Fibroblast of skin of abdomen (primary cell): ENCODE data around the gene XCL2.

Experiments used
- DNase-seq: peaks from one replicate; pipeline ENCODE4 v3.0.0-alpha.2; 2013

Gene XCL2

GRCh38 chr1:168513656-168514404 is 30.0 kb downstream of the XCL2 start:
- no peak for DNase-seq

GRCh38 chr1:168512864-168513595 is 30.8 kb downstream of the XCL2 start:
- no peak for DNase-seq

GRCh38 chr1:168509875-168510791 is 33.7 kb downstream of the XCL2 start:
- DNase-seq = no peak

- no peak for DNase-seq
These were observed 34.6 kb downstream of the XCL2 start for GRCh38 chr1:168509210-168509609.

GRCh38 chr1:168507828-168508227 is 36.0 kb downstream of the XCL2 start:
- no peak for DNase-seq

GRCh38 chr1:168507231-168507630 is 36.6 kb downstream of the XCL2 start:
- DNase-seq = no peak

- peak; percentile 61 for DNase-seq
These were observed 37.5 kb downstream of the XCL2 start for GRCh38 chr1:168506204-168506819.

GRCh38 chr1:168505006-168505405 is 38.8 kb downstream of the XCL2 start:
- no peak for DNase-seq

GRCh38 chr1:168504064-168504837 is 39.5 kb downstream of the XCL2 start:
- DNase-seq = no peak

GRCh38 chr1:168499688-168500049 is 44.1 kb downstream of the XCL2 start:
- no peak for DNase-seq

- DNase-seq = no peak
These were observed 44.7 kb downstream of the XCL2 start for GRCh38 chr1:168498956-168499687.

- peak; percentile 73 for DNase-seq
These were observed 45.6 kb downstream of the XCL2 start for GRCh38 chr1:168498159-168498631.

- DNase-seq = no peak
These were observed 46.3 kb downstream of the XCL2 start for GRCh38 chr1:168497376-168497950.

GRCh38 chr1:168491527-168492164 is 52.2 kb downstream of the XCL2 start:
- peak; percentile 50 for DNase-seq
